Measurements from ENCODE around the gene PRPF8.
"Not testable (repeated sequence)": the region's sequence is repeated elsewhere in the genome, so short reads cannot be mapped to it uniquely, and the experiment has no call there.

The PRPF8 gene

GRCh38 chr17:1690544-1691221 is 6.0 kb upstream of the PRPF8 start:
- no peak for DNase-seq (ENCODE audit: low spot score)

- DNase-seq (ENCODE audit: low spot score), result not testable (repeated sequence)
Observed at GRCh38 chr17:1688405-1688804, 3.7 kb upstream of the PRPF8 start.

GRCh38 chr17:1686086-1686485 is 1.4 kb upstream of the PRPF8 start:
- DNase-seq (ENCODE audit: low spot score), result no peak

GRCh38 chr17:1683459-1683858 is 1.2 kb downstream of the PRPF8 start:
- no peak for DNase-seq (ENCODE audit: low spot score)

- no peak for DNase-seq (ENCODE audit: low spot score)
Observed at GRCh38 chr17:1676401-1676800, 8.3 kb downstream of the PRPF8 start.

- no peak for DNase-seq (ENCODE audit: low spot score)
Observed at GRCh38 chr17:1673041-1673785, 11.5 kb downstream of the PRPF8 start.

- DNase-seq (ENCODE audit: low spot score), result not testable (repeated sequence)
Observed at GRCh38 chr17:1663934-1664333, 20.7 kb downstream of the PRPF8 start.

GRCh38 chr17:1661045-1661444 is 23.6 kb downstream of the PRPF8 start:
- DNase-seq (ENCODE audit: low spot score), result no peak

GRCh38 chr17:1658100-1658499 is 26.6 kb downstream of the PRPF8 start:
- no peak for DNase-seq (ENCODE audit: low spot score)

GRCh38 chr17:1653735-1654134 is 30.9 kb downstream of the PRPF8 start:
- DNase-seq (ENCODE audit: low spot score), result no peak

GRCh38 chr17:1652794-1653193 is 31.9 kb downstream of the PRPF8 start:
- not testable (repeated sequence) for DNase-seq (ENCODE audit: low spot score)

- DNase-seq (ENCODE audit: low spot score), result no peak
Observed at GRCh38 chr17:1651559-1651844, 33.2 kb downstream of the PRPF8 start.

GRCh38 chr17:1650731-1651558 is 33.7 kb downstream of the PRPF8 start:
- DNase-seq (ENCODE audit: low spot score), result no peak

GRCh38 chr17:1649844-1650501 is 34.7 kb downstream of the PRPF8 start, which contains the start of gene RILP:
Gene RILP (minus strand): TSS chr17:1649866. CDS start chr17:1649804, 62 bp downstream.
- peak; percentile 66 for DNase-seq (ENCODE audit: low spot score)

- DNase-seq (ENCODE audit: low spot score), result peak; percentile 99
Observed at GRCh38 chr17:1648963-1649843, 35.5 kb downstream of the PRPF8 start.

GRCh38 chr17:1648173-1648962 is 36.3 kb downstream of the PRPF8 start:
- peak; percentile 20 for DNase-seq (ENCODE audit: low spot score)

- DNase-seq (ENCODE audit: low spot score), result no peak
Observed at GRCh38 chr17:1647802-1648171, 36.9 kb downstream of the PRPF8 start.

- DNase-seq (ENCODE audit: low spot score), result no peak
Observed at GRCh38 chr17:1646199-1646875, 38.3 kb downstream of the PRPF8 start.

- DNase-seq (ENCODE audit: low spot score), result no peak
Observed at GRCh38 chr17:1645207-1646171, 39.2 kb downstream of the PRPF8 start, which contains the start of gene SCARF1. Gene SCARF1 (minus strand): TSS chr17:1645732. CDS start chr17:1645697, 35 bp downstream.
